H1 (cell line): ENCODE results near the gene PRSS36. TPM values are rescaled to one million over a fixed set of nuclear protein-coding genes. Genes with fewer than 3 reads are reported as not detected.

Source experiments
- CTCF ChIA-PET: fragments of 300-600 bp; sonication (Branson Sonifier 250); formaldehyde crosslinking; loops from one replicate; lab custom pipeline; 2021; ENCODE audit not compliant: partially characterized antibody; lab: Charles Lee
- POLR2A ChIA-PET: fragments of 300-600 bp; sonication (Branson Sonifier 250); formaldehyde crosslinking; loops from one replicate; lab custom pipeline; 2021; ENCODE audit warnings: inconsistent platforms; ENCODE audit not compliant: partially characterized antibody; lab: Charles Lee
- DNase-seq, 2 experiments: peaks; one replicate each; pipeline versions ENCODE4 v3.0.0 to v3.0.0-alpha.2; 2010 to 2022; ENCODE audit warnings: low spot score in 2 of 2, low read depth in 1 of 2, mixed read lengths in 1 of 2
- FAIRE-seq: peaks from 2 replicates; lab custom pipeline; 2011; peaks lifted over from hg19 to GRCh38; lab: Jason Lieb, UNC
- H2AFZ ChIP-seq: 2 replicates; pipeline ENCODE4 v1.8.1; 2012; ENCODE audit warnings: low read length, inconsistent platforms
- H2AK5ac ChIP-seq: 2 replicates; pipeline ENCODE4 v1.6.1; 2013; ENCODE audit warnings: low read depth, low read length
- H2BK120ac ChIP-seq: replicated peaks from 2 replicates; pipeline ENCODE3; 2013; ENCODE audit warnings: low read depth, low read length, inconsistent platforms
- H2BK12ac ChIP-seq: 2 replicates; pipeline ENCODE4 v1.6.1; 2013; ENCODE audit warnings: low read depth, low read length
- H2BK15ac ChIP-seq: 2 replicates; pipeline ENCODE4 v1.6.1; 2013; ENCODE audit warnings: low read length
- H2BK20ac ChIP-seq: 2 replicates; pipeline ENCODE4 v1.6.1; 2013; ENCODE audit warnings: low read length
- H2BK5ac ChIP-seq: 2 replicates; pipeline ENCODE4 v1.6.1; 2013; ENCODE audit warnings: low read depth, low read length
- H3K14ac ChIP-seq: 2 replicates; pipeline ENCODE4 v1.6.1; 2013; ENCODE audit warnings: inconsistent platforms; ENCODE audit not compliant: insufficient read length
- H3K18ac ChIP-seq: 2 replicates; pipeline ENCODE4 v1.6.1; 2013; ENCODE audit warnings: low read length; ENCODE audit errors: extremely low read depth
- H3K23ac ChIP-seq: 2 replicates; pipeline ENCODE4 v1.6.1; 2013; ENCODE audit warnings: inconsistent platforms; ENCODE audit not compliant: insufficient read length
- H3K23me2 ChIP-seq: 2 replicates; pipeline ENCODE4 v1.6.1; 2013; ENCODE audit warnings: low read depth, low read length
- H3K27ac ChIP-seq: 2 replicates; pipeline ENCODE4 v1.6.1; 2011; ENCODE audit warnings: low read depth, low read length, inconsistent platforms
- H3K27me3 ChIP-seq, 4 experiments: replicated peaks in 1 of 4; 1 replicate in 1 of 4; 2 replicates in 3 of 4; pipeline versions ENCODE4 v1.6.1 to v1.8.1; 2011 to 2013; ENCODE audit warnings: low read length in 3 of 4, mild to moderate bottlenecking in 3 of 4, inconsistent platforms in 2 of 4, mixed read lengths in 2 of 4, moderate library complexity in 1 of 4; ENCODE audit not compliant: control insufficient read depth in 3 of 4, insufficient read depth in 3 of 4; ENCODE audit errors: extremely low read depth in 1 of 4
- H3K36me3 ChIP-seq, 4 experiments: 2 replicates each; pipeline versions ENCODE4 v1.6.1 to v1.8.1; 2011 to 2013; ENCODE audit warnings: mild to moderate bottlenecking in 4 of 4, low read length in 3 of 4, moderate library complexity in 2 of 4, control low read depth in 1 of 4, inconsistent platforms in 1 of 4; ENCODE audit not compliant: insufficient read depth in 4 of 4, control insufficient read depth in 2 of 4
- H3K4ac ChIP-seq: replicated peaks from 2 replicates; pipeline ENCODE3; 2013; ENCODE audit warnings: low read length, low read depth, mixed read lengths, inconsistent platforms; ENCODE audit not compliant: insufficient read length
- H3K4me1 ChIP-seq, 4 experiments: replicated peaks in 1 of 4; 1 replicate in 1 of 4; 2 replicates in 3 of 4; pipeline versions ENCODE4 v1.6.1 to v1.8.1; 2011 to 2013; ENCODE audit warnings: low read length in 3 of 4, inconsistent platforms in 2 of 4, mixed read lengths in 1 of 4; ENCODE audit not compliant: insufficient read depth in 4 of 4, control insufficient read depth in 3 of 4
- H3K4me2 ChIP-seq, 2 experiments: 2 replicates each; pipeline versions ENCODE4 v1.6.1 to v1.8.1; 2011 to 2013; ENCODE audit warnings: low read depth in 2 of 2, low read length in 2 of 2, control low read depth in 1 of 2, inconsistent platforms in 1 of 2, mild to moderate bottlenecking in 1 of 2; ENCODE audit not compliant: insufficient read depth in 1 of 2
- H3K4me3 ChIP-seq, 4 experiments: fragments of 200-600, 300-600 bp in 1 of 4; sonication (generic), shearing (Covaris generic), sonication (Bioruptor Twin) in 1 of 4; 2 replicates each; pipeline versions ENCODE4 v1.5.1 to v1.8.1; 2011 to 2016; ENCODE audit warnings: low read length in 4 of 4, low read depth in 3 of 4, control low read depth in 2 of 4, inconsistent platforms in 2 of 4, mild to moderate bottlenecking in 2 of 4, mixed read lengths in 1 of 4, moderate library complexity in 1 of 4; ENCODE audit not compliant: insufficient read depth in 2 of 4; ENCODE audit errors: extremely low read depth in 1 of 4
- H3K56ac ChIP-seq: replicated peaks from 2 replicates; pipeline ENCODE3; 2013; ENCODE audit warnings: low read depth, mild to moderate bottlenecking, mixed read lengths, low read length, inconsistent platforms; ENCODE audit not compliant: insufficient read length
- H3K79me1 ChIP-seq: 2 replicates; pipeline ENCODE4 v1.6.1; 2013; ENCODE audit warnings: low read depth, low read length, control low read depth
- H3K79me2 ChIP-seq, 2 experiments: 2 replicates each; pipeline versions ENCODE4 v1.6.1 to v1.8.1; 2012 to 2013; ENCODE audit warnings: low read length in 2 of 2, mild to moderate bottlenecking in 2 of 2, inconsistent platforms in 1 of 2; ENCODE audit not compliant: insufficient read depth in 2 of 2, control insufficient read depth in 1 of 2
- H3K9ac ChIP-seq, 4 experiments: replicated peaks in 1 of 4; 1 replicate in 1 of 4; 2 replicates in 3 of 4; pipeline versions ENCODE4 v1.6.1 to v1.8.1; 2011 to 2013; ENCODE audit warnings: low read depth in 3 of 4, low read length in 3 of 4, control low read depth in 2 of 4, mild to moderate bottlenecking in 2 of 4, moderate library complexity in 2 of 4, inconsistent platforms in 1 of 4; ENCODE audit errors: extremely low read depth in 1 of 4
- H3K9me3 ChIP-seq, 2 experiments: 2 replicates each; pipeline versions ENCODE4 v1.6.1 to v1.8.1; 2012 to 2013; ENCODE audit warnings: mild to moderate bottlenecking in 2 of 2, moderate library complexity in 2 of 2, control low read depth in 1 of 2, inconsistent platforms in 1 of 2, low read depth in 1 of 2, low read length in 1 of 2, mixed read lengths in 1 of 2; ENCODE audit not compliant: insufficient read depth in 2 of 2
- H4K20me1 ChIP-seq, 2 experiments: replicated peaks in 1 of 2; 2 replicates each; pipeline versions ENCODE3 to v1.8.1; 2011 to 2013; ENCODE audit warnings: inconsistent platforms in 2 of 2, low read length in 2 of 2, mild to moderate bottlenecking in 1 of 2; ENCODE audit not compliant: insufficient read depth in 2 of 2, control insufficient read depth in 1 of 2
- H4K5ac ChIP-seq: 2 replicates; pipeline ENCODE4 v1.6.1; 2013; ENCODE audit warnings: low read length, low read depth, mixed read lengths, inconsistent platforms; ENCODE audit not compliant: insufficient read length
- H4K8ac ChIP-seq: 2 replicates; pipeline ENCODE4 v1.8.0; 2013; ENCODE audit warnings: mild to moderate bottlenecking, moderate library complexity, low read length, inconsistent platforms; ENCODE audit not compliant: insufficient read depth; ENCODE audit errors: extremely low read depth
- H4K91ac ChIP-seq: replicated peaks from 2 replicates; pipeline ENCODE3; 2013; ENCODE audit warnings: low read length, mixed read lengths, inconsistent platforms; ENCODE audit not compliant: insufficient read length
- KDM4A ChIP-seq: IDR thresholded peaks from one replicate; pipeline ENCODE4 v1.7.1; 2012; ENCODE audit warnings: low read depth, mild to moderate bottlenecking, moderate library complexity, low read length, inconsistent platforms; ENCODE audit not compliant: severe bottlenecking
- POLR2A ChIP-seq, 2 experiments: IDR thresholded peaks; 1 replicate in 1 of 2; 2 replicates in 1 of 2; pipeline ENCODE4 v1.6.1; 2011; ENCODE audit warnings: low read depth in 2 of 2, low read length in 2 of 2, mild to moderate bottlenecking in 2 of 2; ENCODE audit errors: control extremely low read depth in 1 of 2
- POLR2AphosphoS5 ChIP-seq: IDR thresholded peaks from 2 replicates; pipeline ENCODE4 v1.6.1; 2011; ENCODE audit warnings: low read depth, low read length
- RAD21 ChIP-seq, 2 experiments: IDR thresholded peaks in 1 of 2; conservative IDR thresholded peaks in 1 of 2; 2 replicates each; pipeline ENCODE4 v1.6.1; 2011; ENCODE audit warnings: low read depth in 2 of 2, low read length in 2 of 2, improper control_type of control experiment in 1 of 2, inconsistent platforms in 1 of 2, mild to moderate bottlenecking in 1 of 2, moderate library complexity in 1 of 2
- WGBS, 2 experiments: shearing (Covaris generic) in 1 of 2; methylation state at CpG; one replicate each; pipeline versions ENCODE4 v1.1.6 to v1.1.7; 2013 to 2015; ENCODE audit warnings: low lambda C conversion rate in 2 of 2, mixed read lengths in 2 of 2, inconsistent platforms in 1 of 2, low coverage in 1 of 2, missing lambda C conversion rate in 1 of 2; ENCODE audit not compliant: insufficient replicate concordance in 2 of 2, insufficient coverage in 1 of 2, insufficient read length in 1 of 2; ENCODE audit errors: extremely low coverage in 1 of 2, missing lambda C conversion rate in 1 of 2; 5-methylcytosine and 5-hydroxymethylcytosine counted together
- polyA plus RNA-seq, 7 experiments: library from polyadenylated mRNA; depleted of rRNA in 3 of 7; stranded (reverse) in 5 of 7; unstranded in 2 of 7; fragments of >200 nt in 5 of 7; fragments of 200-250 nt in 2 of 7; gene quantifications; 1 replicate in 5 of 7; 2 replicates in 1 of 7; 4 replicates in 1 of 7; pipeline versions ENCODE4 v1.2.1 to v1.2.3, GENCODE V29; 2011 to 2013; ENCODE audit warnings: missing spikeins in 2 of 7, mixed read lengths in 2 of 7
- total RNA-seq: library from RNA; stranded (reverse); fragmentation: NEBNext Ultra II Directional; extraction: Animal tissue kit (Norgen Biotek cat#: 25700); gene quantifications from 2 replicates; pipeline ENCODE4 v1.2.1, GENCODE V29; 2021

The PRSS36 gene
- total and polyA plus RNA-seq, 2 of the 8 experiments (the other 6 are each of a cell fraction or from before 2014, with no cell fraction given): 1.3 to 1.9 TPM

- Histone ChIP-seq H3K27me3 (no peaks in the 10 kb centered on the region), H3K4me1 (no peaks in the 10 kb centered on the region), H3K4ac (no peak overlapping the region), H4K8ac (no peak overlapping the region), H3K14ac (no peak overlapping the region), H3K4me3 (no peak overlapping the region), H3K79me2 (peaks cover 0 to 42% of the 10 kb centered on the region in 2 experiments; a peak in 2 of 4 replicates), H3K18ac (no peak overlapping the region), H2BK15ac (no peak overlapping the region), H2BK20ac (no peak overlapping the region), H3K56ac (no peak overlapping the region), H3K23me2 (no peaks in the 10 kb centered on the region), H3K9me3 (no peaks in the 10 kb centered on the region), H4K5ac (no peak overlapping the region), H4K91ac (no peak overlapping the region), H2BK5ac (no peak overlapping the region), H3K4me2 (no peak overlapping the region), H2AFZ (no peak overlapping the region), H2AK5ac (no peak overlapping the region), H3K9ac (no peak overlapping the region), H3K23ac (no peak overlapping the region), H2BK120ac (no peak overlapping the region), H4K20me1 (peaks cover 11 to 39% of the 10 kb centered on the region in 2 experiments), H3K36me3 (peaks cover 64 to 97% (median 95%) of the 10 kb centered on the region in 4 experiments), H2BK12ac (no peak overlapping the region), H3K79me1 (peaks cover 9% of the 10 kb centered on the region), H3K27ac (no peak overlapping the region)
- 90% methylated on average over 5 of the region's 5 CpGs; no CpG with 5 or more reads in 1 of the 2 experiments for WGBS, 2 experiments
- no peak for TF ChIP-seq RAD21 (IDR thresholded peaks at IDR 0.05 in 1 of 2, conservative IDR thresholded peaks at IDR 0.05 in 1 of 2; ENCODE audit: low read depth in 2 of 2, low read length in 2 of 2)
- TF ChIP-seq KDM4A: no peak
- peak; percentile 84 for TF ChIP-seq POLR2AphosphoS5
- TF ChIP-seq POLR2A (IDR thresholded peaks at IDR 0.05; ENCODE audit: control extremely low read depth in 1 of 2, low read depth in 2 of 2, low read length in 2 of 2): peak in 1 of 2 experiments; percentile 69; a peak in 2 of 3 replicates
- CTCF ChIA-PET: no interaction called here
- FAIRE-seq (no peak), DNase-seq (no peak)
- POLR2A ChIA-PET: interaction anchor here (1.2 to 17.4 kb wide), 7 partner anchors 7 to 142 kb away, joined by 4 to 430 read pairs (median 9); partner anchors contain the start of genes FUS, PRSS8, PYCARD and PYDC1
Measured at GRCh38 chr16:31191697-31192428, 42.0 kb upstream of the PRSS36 start.
